OCI-LY1 (cell line): ENCODE results near the gene CRYM.

Experiments
- CTCF ChIP-seq: fragments of 200-600 bp; sonication (generic), shearing (Covaris generic); IDR thresholded peaks from 2 replicates; pipeline ENCODE4 v1.5.1; 2017; ENCODE audit warnings: mild to moderate bottlenecking, antibody characterized with exemption, low read length, moderate library complexity, mixed read lengths
- EZH2 ChIP-seq: fragments of 200-600 bp; sonication (generic), shearing (Covaris generic); IDR thresholded peaks from 2 replicates; pipeline ENCODE4 v1.8.0; 2017; ENCODE audit warnings: borderline replicate concordance, mixed run types, mild to moderate bottlenecking, antibody characterized with exemption, low read length, moderate library complexity, mixed read lengths

- no peak for TF ChIP-seq CTCF
- TF ChIP-seq EZH2, result no peak
These were observed 41.3 kb downstream of the CRYM start for GRCh38 chr16:21236831-21237230.
